HG02981 (cell line): ENCODE measurements around the gene CIP2A.

Experiments used
- ATAC-seq: cut with Tn5 transposase; IDR thresholded peaks from one replicate; pipeline ENCODE4 v1.9.1; 2021; ENCODE audit warnings: mild to moderate bottlenecking, moderate library complexity; ENCODE audit not compliant: unreplicated experiment

CIP2A gene

GRCh38 chr3:108564564-108564963, 24.7 kb downstream of the CIP2A start:
- no peak for ATAC-seq

DNA sequence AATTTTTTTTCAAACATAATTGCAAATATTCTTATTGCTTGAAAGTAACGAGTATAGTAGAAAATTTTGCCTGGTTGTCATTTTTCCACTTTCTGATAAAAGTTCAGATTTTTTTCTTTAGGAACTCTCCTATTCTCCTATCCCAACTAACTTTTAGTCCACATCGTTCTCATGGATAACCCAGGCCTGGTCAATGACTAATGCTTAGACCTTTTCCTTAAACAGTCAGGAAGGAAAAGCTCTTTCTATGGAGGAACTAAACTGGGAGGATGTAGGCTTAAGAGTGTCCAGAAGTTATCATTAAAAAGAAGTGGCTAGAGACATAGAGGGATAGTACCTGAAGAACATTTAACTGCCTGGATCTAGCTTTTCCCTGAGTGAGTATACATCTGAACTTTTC, 26.7 kb downstream of the CIP2A start:
- no peak for ATAC-seq

DNA sequence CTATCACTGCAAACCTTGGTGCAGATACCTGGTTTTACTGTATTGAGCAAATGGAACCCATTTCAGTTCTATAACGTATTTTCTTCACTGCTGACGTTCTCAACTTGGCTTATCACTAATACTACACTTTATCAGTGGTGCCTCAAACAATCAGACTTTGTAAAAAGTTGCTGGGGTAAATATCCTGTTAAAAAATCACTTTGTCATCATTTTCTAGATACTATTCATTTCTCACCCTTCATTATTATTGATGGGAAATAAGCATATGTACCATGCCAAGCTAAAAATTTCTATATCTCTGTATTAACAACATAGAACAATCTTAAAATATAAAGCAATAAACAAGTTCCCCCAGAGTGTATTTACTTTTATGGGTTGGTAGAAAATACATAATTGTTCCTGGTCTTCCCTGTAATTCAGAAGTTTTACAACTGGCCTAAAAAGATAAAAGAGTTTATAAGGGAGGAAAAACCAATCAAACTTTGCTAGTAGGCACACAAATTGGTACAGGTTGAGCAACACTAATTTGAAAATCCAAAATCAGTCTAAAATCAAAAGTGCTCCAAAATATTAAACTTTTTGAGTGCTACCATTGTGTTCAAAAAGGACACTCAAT, 33.2 kb downstream of the CIP2A start:
- no peak for ATAC-seq

GRCh38 chr3:108554913-108555571, 34.2 kb downstream of the CIP2A start:
- no peak for ATAC-seq

DNA sequence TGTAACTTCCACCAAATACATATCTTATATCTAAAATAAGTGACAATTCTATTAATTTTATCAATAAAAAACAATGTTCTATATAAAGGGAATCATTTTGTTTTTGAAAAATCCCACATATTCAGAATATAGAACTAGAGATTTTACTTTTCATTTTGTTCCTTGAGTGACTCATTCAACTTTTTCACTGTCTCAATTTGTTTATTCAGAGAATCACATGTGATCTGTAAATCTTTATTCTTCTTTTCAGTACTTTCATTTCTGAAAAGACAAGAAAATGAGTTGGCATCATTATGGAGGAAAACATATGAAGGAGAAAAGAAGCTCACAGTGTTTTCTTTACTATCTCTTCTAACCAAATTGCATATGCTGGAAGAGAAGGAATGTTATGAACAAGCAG, 35.0 kb downstream of the CIP2A start:
- no peak for ATAC-seq

- ATAC-seq, result peak; percentile 50
These were observed 36.7 kb downstream of the CIP2A start for GRCh38 chr3:108552267-108553159.

GRCh38 chr3:108548886-108549285, 40.4 kb downstream of the CIP2A start:
- ATAC-seq, result no peak

GRCh38 chr3:108548304-108548703, 40.9 kb downstream of the CIP2A start:
- no peak for ATAC-seq

GRCh38 chr3:108546692-108547091, 42.5 kb downstream of the CIP2A start:
- ATAC-seq, result no peak

DNA sequence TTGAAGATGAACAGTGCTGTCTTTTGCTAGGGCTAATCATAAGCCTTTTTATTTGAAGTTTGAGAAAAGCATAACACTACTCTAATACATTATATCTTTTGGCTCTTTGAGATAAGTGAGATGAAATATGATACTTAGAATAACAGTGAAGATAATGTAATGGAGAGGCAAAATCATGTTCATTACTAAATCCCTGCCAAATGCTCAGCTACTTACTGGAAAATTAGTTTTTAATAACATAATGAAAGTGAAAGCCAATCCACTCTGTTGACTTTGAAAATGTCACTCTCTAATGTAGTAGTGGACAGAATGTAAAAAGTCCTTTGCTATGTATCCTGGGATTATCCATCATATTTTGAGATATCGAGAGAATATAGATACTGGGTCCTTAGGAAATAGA, 43.0 kb downstream of the CIP2A start:
- no peak for ATAC-seq

DNA sequence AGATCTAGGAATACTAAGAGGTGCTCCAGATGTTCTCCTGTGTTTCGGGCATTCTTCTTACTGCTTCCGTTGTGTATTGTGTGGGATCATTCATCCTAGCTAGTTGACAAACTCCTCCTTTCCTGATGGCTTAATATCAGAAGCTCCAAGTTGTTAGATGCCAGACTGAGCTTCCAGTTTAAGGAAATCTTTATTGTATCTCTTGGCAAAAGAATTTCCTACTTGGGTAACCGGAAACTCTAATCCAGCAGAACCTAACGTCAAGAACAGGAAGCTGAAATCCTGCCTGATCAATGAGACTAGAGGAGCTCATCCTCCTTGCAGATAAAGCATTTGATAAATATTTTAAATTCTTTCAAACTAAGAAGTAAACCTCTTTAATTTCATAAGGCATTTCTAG, 51.2 kb downstream of the CIP2A start:
- ATAC-seq, result no peak

GRCh38 chr3:108528459-108529252, 60.6 kb downstream of the CIP2A start:
- ATAC-seq, result peak; percentile 77

- no peak for ATAC-seq
These were observed 61.4 kb downstream of the CIP2A start for GRCh38 chr3:108527817-108528216.

DNA sequence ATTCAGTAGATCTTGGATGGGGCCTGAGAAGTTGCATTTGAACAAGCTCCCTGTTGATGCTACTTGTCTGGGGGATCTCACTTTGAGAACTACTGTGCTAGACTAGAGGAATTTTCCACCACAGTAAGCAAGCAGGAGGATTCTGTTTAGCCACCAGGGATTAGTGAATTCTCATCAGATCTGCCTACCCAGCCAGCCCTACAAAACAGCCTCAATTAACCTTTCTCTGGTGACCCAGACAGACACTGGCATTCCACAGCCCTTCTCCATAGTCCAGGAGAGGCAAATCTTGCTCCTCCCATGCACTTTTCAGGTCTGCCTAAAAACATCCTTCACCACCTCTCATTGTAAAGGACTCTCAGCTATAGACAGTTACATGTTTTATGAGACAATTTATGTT, 62.1 kb downstream of the CIP2A start:
- ATAC-seq, result no peak

- ATAC-seq, result no peak
These were observed 63.3 kb downstream of the CIP2A start for GRCh38 chr3:108525971-108526370.

DNA sequence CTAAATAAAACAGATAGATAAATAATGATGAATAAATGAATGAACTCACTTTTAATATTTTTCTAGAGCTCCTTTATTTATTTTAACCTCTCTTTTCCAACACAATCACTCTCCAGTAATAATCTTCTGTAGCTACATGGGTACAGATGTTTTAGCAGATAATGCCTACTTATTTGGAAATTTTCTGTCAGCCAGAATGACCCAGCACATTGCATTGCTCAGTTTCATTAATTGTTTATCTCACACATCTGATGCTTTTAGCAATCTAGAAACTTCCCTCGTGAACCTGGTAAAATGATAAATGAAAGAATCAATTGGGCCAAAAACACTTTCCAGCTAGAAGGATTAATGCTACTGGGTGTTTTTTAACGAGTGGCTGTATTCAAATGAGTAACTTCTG, 64.0 kb downstream of the CIP2A start:
- no peak for ATAC-seq

DNA sequence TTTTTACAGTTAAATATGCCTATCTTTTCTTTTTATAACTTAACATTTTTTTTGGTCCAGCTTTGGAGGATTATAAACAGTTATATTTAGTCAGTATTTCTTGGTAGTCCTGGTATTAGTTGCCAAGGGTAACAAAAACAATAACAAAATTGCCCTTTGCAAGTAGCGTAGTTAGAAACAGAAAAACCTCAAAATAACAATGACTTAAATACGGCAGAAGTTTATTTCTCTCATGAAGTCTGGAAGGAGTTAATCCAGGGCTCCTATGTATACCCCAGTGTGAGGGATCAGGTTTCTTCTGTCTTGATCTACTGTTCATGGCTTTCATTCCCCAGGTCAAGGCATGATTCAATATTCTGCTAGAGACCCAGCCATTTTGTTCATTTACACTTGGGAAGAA, 64.7 kb downstream of the CIP2A start:
- no peak for ATAC-seq

- ATAC-seq, result no peak
These were observed 70.3 kb downstream of the CIP2A start for GRCh38 chr3:108518895-108519294.

DNA sequence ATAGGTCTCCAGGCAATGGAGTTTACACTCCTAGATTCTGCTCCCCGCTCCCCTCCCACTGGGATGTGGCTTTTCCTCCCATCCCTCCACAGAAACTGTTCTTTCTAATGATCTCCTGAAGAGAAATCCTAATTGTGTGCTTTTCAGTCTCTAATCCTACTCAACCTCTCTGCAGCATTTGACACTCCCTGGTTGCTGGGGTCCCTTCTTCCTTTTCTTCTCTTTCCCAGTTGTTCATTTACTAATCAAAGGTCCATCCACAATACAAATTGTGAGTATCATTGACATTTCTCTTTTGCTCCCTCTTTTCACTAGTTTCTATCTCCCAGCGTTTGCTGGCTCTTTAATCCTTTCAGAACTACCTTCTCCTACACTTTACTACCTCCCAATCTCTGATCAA, 72.4 kb downstream of the CIP2A start:
- ATAC-seq, result no peak

- no peak for ATAC-seq
These were observed 75.3 kb downstream of the CIP2A start for GRCh38 chr3:108513961-108514360.

GRCh38 chr3:108512671-108513070, 76.6 kb downstream of the CIP2A start:
- ATAC-seq, result no peak
